T1000 (cell line): ENCODE data around the gene SYT1.
"Not testable (repeated sequence)": the region's sequence is repeated elsewhere in the genome, so short reads cannot be mapped to it uniquely, and the experiment has no call there.

Experiments
- DNase-seq: peaks from one replicate; lab custom pipeline; 2025; ENCODE audit warnings: mixed read lengths; lab: John Stamatoyannopoulos, UW

SYT1 gene

DNA sequence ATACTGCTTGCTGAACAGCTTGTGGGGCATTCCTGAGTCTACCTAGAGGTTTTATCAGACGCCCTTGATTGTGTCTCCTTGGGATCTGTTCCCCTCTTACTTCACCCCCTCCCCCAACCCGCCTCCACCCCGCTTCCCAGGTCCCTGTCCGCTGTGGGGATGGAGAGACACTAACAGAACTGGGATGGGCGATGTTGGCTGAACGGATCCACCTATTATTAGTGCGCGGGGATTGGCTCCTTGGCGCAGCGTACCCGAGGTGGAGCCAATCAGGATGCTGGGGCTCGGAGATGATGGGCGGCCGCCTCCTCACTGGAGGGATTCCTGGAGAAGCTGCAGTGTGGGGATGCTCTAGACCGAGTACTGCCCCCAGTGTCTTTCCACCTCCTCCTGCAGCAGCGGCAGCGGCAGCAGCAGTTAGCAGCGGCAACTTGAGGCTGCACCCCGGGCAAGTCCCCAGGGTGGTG, at the start of gene SYT1:
SYT1 (plus strand) TSS at position 372 of the 467 bp plus-strand sequence.
- DNase-seq: peak; percentile 83

DNA sequence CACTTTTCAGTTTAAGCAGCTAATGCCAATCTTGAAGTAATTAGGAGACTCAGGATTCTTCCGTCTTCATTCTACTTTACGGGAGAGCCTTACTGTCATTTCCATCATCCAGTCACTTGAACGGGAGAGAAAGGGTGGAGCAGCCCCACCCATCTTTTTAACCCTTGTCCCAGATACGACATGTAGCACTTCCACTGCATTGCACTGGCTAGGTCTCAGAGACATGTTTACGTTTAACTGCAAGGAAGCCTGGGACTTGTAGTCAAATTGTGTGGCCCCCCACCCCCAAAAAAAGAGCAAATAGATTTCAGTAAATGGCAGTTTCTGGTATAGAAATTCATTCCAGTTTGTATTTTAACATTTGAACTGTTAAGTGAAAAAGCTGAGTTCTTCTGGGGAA, 46.1 kb upstream of the SYT1 start:
- no peak for DNase-seq

DNA sequence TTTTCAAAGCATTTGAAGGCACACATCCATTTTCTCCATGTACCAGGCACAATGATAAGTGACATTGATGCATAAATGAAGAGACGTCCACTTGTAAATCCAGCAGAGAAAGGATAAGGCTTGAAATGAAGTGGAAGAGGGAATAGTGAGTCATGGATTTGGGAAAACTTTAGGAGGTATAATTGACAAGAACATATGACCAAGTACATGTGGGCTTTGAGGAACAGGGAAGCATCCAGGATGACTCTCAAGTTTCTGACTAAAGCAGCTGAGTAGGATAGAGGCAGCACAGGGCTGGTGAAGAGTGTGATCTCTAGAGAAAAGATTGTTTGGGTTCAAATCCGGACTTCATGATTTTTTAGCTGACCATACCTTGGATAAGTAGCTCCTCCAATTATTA, 43.6 kb upstream of the SYT1 start:
- no peak for DNase-seq

DNA sequence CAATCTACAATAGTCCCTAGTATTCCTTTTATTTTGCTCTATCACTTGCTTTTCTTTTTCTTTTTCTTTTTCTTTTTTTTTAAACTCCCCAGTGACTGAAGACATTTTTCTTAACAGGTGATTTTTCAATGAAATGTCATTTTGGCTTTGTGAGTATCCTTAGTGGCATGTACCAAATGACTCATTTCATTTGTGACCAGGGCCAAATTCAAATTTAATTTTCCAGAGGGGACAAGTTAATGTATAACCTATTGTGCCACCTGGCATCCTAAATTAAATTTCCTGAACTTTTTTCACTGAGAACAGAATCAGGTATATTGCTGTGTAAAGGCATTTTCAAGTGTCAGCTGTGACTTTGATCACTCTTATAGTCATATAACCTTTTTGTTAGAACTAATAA, 39.7 kb upstream of the SYT1 start:
- DNase-seq: no peak

DNA sequence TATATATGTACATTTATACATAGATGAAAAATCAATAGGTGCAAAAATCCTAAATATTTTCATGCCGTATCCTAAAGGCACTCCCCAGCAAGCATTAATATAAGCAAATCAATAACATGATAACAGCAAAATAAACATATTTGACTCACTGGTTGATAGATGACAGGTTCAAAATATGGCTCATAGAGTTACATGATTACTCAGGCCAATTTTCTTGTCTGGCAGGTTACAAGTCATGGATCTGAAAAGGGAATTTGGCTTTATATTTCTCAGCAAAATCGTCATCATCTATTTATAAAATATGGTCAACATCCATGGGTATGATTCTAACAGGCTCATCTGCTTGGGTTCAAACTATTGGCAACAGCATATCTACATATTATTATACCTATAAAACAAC, 34.9 kb upstream of the SYT1 start:
- no peak for DNase-seq

DNA sequence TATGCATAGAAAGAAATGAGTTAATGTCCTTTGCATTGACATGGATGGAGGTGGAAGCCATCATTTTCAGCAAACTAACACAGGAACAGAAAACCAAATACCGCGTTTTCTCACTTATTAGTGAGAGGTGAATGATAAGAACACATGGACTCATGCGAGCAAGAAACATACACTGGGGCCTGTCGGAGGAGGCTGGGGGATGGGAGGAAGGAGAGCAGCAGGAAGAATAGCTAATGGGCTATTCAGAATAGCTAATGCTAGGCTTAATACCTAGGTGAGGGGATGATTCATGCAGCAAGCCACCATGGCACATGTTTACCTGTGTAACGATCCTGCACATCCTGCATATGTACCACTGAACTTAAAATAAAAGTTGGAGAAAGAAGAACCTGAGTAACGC, 29.1 kb upstream of the SYT1 start:
- no peak for DNase-seq

DNA sequence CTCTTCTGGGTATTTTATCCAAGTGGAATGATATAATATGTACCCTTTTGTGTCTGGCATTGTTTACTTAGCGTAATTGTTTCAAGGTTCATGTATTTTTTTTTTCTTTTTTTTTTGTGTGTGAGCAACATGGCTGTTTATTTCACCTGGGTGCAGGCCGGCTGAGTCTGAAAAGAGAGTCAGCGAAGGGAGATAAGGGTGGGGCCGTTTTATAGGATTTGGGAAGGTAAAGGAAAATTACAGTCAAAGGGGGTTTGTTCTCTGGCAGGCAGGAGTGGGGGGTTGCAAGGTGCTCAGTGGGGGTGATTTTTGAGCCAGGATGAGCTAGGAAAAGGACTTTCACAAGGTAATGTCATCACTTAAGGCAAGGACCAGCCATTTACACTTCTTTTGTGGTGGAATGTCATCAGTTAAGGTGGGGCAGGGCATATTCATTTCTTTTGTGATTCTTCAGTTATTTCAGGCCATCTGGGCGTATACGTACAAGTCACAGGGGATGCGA, 24.0 kb upstream of the SYT1 start:
- not testable (repeated sequence) for DNase-seq

DNA sequence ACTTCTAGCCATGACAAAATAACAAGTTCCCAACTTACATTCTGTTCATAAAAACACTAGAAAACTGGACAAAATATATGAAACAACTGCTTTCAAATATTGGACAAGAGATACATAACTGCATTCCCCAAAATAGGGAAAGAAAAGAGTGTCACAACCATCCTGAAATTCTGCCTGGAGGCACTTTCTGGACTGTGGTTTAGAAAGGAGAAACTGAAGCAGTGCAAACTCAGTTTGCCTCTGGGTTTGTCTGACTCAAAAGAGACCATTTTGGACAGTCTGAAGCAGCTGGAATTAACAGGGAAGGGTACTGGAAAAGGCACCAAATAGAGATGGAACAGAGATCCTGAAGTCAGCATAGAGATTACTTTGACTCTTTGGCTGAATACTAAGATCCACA, 11.3 kb upstream of the SYT1 start:
- no peak for DNase-seq

DNA sequence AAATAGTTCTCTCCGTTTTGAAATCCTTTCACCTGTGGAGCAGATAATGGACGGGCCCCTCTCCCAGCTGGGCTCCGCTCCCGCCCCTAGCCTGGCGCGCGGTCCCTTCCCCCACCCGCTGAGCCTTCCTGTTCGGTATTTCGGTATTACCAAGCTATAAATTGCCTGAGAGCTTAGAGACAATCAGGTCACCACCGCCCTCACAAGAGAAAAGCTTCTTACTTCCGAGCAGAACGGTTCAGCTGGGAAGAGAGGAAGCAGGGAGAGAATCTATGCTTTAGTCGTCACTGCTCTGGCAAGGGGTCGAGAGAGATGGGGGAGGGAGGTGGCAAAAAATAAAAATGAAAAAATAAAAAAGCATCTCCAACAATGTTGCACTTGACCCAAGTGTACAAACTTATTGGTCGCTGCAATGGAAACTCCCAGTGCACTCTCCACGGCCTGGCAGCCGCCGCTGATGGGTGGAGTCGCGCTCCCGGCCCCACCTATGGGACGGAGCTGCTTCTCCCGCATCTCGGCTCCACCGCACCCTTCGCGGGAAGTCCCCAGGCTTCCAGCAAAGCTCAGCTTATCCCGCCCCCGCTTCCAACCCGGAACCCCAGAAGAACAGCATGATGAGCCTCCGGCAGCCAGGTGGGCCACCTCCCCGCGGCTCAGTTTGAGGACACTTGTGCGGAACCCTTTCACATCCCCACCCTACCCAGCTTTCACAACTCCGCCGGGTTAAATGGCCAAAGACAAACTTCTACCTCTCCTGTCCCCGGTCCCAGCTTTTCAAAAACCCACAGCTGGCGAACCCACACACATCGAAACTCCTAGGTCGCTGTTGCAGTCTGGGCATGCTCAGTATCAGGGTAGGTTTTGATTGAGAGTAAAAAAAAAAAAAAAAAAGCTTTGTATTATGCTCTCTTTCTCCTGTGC, 832 bp upstream of the SYT1 start:
- DNase-seq: peak; percentile 27

DNA sequence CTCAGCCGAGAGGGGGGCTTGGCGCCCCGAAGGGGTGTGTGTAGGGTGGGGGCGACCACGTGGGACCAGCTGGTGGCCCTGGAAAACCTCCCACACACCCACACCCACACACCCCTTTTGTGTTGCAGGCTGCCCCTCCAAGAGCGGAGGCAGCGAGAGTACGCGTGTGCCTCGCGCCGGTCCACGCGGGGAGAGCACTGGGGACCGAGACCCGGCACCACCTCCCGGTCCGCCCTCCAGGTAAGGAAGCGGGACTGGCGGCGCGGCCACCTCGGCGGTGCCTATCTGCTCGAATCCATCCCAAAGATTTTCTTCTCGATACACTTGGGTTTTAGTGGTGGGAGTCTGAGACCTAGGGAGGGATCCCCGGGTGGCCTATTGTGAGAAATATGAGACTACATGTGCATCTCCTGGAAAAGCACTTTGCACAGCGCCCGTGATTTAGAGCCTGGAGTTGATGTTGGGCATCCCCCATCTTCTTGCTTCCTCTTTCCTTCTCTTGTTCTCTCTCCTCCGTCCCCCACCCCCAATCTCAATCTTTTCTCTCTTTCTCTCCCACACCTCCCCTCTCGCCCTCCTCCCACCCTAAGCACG, 393 bp downstream of the SYT1 start:
- no peak for DNase-seq

DNA sequence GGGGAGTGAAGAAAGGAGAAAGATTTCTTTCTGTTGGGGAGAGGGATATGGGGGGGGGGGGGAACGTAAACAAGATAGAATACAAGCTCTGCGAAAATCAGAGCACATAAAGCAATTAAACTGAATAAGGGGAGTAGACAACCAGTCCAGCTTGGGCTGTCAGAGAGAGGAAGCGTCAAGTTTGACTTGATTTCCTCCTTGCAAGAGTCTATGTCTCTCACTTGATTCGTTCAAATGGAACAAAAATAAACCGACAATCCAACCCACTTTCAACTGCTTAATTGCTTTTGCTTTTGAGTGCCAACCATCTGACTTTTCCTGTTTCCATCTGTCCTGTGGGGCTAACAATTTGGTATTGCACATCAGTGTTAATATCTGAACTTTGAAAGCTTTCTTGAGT, 942 bp downstream of the SYT1 start:
- DNase-seq: no peak

DNA sequence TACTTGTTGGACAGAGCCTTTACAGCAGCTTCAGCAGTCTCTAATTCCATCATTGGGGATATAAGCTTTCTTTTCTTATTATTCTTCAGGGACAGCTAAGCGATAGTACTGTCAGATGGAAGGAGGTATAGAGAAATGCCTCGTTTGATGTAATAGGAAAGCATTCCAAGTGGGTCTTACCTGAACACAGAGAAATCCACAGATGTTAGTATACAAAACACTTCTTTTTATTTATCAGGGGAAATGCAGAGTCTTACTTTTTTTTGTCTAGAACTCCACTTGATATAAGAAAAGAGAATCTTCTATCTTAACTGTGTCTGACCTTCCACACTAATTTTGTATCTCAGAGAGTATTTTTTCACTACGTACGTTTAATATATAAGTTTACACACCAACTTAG, 1.9 kb downstream of the SYT1 start:
- DNase-seq: no peak

DNA sequence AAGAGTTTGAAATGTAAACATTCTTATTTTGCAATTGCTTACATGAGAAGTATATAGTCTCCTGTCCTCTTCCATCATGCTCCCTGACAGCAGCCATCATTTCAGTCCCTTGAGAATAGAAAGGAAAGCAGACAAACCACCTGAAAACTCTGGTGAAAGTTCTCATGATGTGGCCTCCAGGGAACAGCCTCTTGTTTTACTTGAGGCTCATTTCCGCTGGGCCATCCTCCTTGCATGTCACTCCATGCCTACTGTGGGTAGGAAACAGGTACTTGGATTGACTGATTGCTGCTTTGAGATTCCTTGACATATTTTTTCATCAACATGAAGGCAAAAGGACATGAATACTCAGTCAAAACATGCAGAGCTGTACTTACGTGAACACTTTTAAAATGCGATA, 6.0 kb downstream of the SYT1 start:
- DNase-seq: no peak

DNA sequence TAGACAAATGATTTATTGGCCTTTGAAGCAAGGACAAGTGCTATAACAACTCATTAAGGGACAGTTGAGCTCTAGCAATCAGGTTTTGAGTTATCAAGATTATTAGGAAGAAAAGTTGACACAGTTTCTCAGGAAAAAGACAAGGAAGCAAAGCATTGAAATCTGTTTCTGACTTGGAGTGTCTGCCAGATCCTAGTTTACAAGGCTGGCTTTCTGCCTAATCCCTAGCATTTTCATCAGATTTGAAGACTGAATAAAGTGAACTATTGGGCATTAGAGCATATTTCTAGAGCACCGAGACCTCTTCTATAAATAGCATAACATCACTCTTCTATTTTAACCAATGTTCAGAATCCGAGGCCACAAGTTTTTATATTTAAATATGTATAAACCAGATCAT, 7.0 kb downstream of the SYT1 start:
- no peak for DNase-seq

DNA sequence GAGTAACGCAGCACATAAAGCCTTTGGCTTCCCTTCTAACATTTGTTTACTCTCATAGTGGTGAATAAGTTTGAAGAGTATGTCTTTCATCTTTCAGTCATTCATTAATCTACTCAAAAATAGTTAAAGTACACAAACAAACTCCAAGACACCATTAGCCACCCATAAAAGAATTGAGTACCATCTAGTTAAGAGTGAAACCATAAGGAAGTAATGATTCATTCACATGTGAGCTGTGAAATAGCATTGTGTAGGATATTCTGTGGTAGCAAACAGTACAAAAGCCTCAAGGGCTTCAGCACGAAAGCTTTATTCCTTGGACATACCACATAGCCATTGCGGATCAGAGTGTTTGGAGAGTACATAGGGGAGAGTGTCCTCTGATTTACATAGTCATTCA, 13.9 kb downstream of the SYT1 start:
- DNase-seq: no peak

DNA sequence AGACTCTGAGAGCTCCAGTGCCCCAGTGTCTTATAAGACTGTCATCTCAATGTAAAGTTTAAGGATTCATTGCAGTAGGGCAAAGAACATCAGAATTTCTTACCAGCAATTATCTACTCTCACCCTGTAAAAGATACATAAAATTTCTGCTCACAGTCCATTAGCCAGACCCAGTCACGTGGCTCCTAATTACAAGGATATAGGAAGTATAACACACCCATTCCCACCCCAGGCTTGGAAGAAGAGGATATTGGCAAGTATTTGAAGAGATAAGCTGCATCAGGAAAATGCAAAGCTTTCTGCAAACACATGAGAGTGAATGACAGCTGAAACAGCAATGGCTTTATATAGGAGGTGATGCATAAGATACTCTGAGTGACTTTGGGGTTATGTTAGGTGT, 14.3 kb downstream of the SYT1 start:
- DNase-seq: no peak

DNA sequence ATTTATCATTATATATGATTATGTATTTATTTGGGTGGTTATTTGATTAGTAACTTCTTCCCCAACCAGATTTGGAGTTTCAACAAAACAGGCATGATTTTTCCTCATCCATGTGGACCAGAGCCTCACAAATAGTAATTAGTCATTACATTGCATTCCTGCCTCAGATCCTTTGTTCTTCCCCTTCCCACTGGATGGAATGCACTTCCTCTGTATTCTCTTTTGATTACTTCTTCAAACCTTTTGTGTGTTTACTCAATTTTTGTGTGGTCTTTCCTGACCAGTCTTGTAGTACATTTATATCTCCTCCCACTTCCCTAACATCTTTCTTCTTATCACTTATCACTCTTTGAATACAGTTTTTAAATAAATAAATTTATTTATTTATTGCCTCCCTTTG, 15.5 kb downstream of the SYT1 start:
- DNase-seq: no peak

DNA sequence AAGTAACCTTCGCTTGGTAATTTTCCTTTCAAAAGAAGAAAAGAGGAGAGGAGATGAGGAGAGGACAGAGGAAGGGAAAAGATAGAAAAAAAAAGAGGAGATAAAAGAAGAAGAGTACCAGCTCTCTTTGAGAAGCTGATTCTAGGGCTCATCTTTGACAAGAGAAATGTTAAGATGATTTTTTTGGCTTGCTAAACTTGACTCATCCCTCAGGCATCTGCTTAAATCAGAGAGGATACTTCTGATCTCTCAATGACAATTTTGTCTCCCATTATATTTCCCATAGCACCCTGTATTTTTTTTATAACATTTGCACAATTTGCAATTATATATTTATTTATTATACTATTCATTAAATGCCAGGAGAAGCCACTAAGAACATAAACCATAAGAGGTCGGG, 17.1 kb downstream of the SYT1 start:
- DNase-seq: no peak

DNA sequence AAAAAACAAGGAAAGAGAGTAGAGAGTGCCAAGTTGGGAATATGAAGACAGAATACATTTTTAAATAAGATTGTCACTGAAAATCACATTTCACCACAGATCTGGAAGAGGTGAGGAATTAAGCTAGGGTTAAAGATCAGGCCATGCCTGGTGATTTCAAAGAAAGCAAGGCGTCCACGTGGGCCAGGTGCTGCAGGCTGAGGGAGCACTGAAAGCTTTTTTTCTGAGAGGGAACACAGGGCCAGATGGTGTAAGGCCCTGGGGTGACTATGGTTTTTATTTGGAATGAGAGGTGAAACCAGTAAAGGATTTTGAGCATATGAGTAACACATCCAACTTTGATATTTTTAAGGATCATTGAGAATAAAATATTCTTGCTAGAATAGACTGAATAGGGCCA, 20.9 kb downstream of the SYT1 start:
- no peak for DNase-seq

DNA sequence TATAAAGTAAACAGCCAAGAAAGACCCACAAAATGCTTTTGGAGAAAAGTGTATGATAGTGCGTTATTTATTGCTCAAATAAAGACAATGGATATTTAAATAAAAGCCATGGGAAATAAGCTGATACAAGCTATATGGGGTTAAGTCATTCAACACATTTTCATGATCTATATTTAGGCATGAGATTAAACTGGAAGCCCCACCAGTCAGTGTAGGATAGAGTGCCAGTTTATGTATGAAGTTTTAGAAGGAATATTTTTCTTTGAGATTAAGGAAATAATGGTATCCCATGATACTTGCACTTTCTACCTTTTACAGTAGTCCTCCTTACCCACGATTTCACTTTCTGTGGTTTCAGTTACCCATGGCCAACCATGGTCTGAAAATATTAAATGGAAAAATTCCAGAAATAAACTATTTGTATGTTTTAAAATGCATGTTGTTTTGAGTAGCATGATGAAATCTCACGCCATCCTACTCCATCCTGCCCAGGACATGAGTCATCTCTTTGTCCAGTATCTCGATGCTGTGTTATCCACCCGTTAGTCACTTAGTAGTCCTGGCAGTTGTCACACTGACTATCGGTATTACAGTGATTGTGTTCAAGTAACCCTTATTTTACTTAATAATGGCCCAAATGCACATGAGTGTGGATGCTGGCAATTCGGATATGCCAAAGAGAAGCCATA, 22.3 kb downstream of the SYT1 start:
- peak; percentile 3 for DNase-seq

DNA sequence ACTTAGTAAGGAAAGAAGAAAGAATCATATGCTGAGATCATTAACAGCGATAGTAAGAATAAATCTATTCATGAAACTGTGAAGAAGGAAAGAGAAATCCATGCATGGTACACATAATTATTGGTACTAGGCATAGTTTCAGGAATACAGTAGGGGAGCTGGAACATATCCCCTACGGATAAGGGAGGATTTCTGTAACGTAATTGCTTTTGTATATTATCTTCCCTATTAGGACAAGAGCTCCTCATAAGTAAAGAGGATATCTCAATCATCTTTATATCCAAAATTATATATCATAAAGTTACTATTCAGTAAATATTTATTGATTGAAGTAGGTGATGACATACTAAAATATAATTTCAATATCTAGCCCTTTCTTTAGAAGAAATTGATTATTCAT, 22.9 kb downstream of the SYT1 start:
- no peak for DNase-seq

DNA sequence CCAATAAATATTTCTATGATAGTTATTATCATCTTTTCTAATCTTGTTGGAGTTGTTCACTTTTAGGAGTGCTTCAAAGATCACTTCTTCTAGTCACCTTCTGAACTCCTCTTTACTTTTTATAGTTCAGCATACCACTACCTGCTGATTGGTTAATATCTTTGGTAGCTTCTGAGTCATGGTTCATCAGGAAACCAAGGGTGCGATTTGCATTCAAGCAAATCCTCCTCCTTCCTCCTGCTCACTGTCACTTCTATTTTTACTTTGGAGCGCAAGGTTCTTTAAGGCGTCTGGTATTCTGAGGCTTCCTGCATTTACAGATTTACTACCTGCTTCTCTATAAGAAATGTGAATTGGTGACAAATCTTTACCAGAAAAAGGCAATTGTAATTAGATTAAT, 24.0 kb downstream of the SYT1 start:
- DNase-seq: no peak
